GM23338 (cell line): ENCODE measurements around the gene NCDN. TPM values are rescaled to one million over a fixed set of nuclear protein-coding genes. Genes with fewer than 3 reads are reported as not detected.

ENCODE experiments used
- ATAC-seq: fragments of 200-7000 bp; cut with Tn5 transposase; 3 replicates; pipeline ENCODE4 v1.9.1; 2020
- DNase-seq: peaks from one replicate; pipeline ENCODE4 v3.0.0-alpha.2; 2015; ENCODE audit warnings: low spot score
- H2AFZ ChIP-seq: fragments of 200-600 bp; sonication (generic); 2 replicates; pipeline ENCODE4 v1.8.0; 2016; ENCODE audit warnings: antibody characterized with exemption, mild to moderate bottlenecking, moderate library complexity
- H3F3A ChIP-seq: fragments of 200-600 bp; sonication (generic); replicated peaks from 2 replicates; pipeline ENCODE4 v1.8.0; 2017; ENCODE audit warnings: antibody characterized with exemption, mixed run types, low read depth
- H3K27ac ChIP-seq: fragments of 200-600 bp; sonication (generic); 2 replicates; pipeline ENCODE4 v1.6.1; 2016; ENCODE audit warnings: low read depth
- H3K27me3 ChIP-seq: fragments of 200-600 bp; sonication (generic); 2 replicates; pipeline ENCODE4 v1.8.0; 2016; ENCODE audit warnings: mild to moderate bottlenecking, mixed run types, moderate library complexity; ENCODE audit not compliant: insufficient read depth
- H3K36me3 ChIP-seq: fragments of 200-600 bp; sonication (generic); 2 replicates; pipeline ENCODE4 v1.8.0; 2016; ENCODE audit warnings: mild to moderate bottlenecking; ENCODE audit not compliant: insufficient read depth
- H3K4me1 ChIP-seq: fragments of 200-600 bp; sonication (generic); 2 replicates; pipeline ENCODE4 v1.8.0; 2016; ENCODE audit warnings: mild to moderate bottlenecking, moderate library complexity; ENCODE audit not compliant: insufficient read depth
- H3K4me2 ChIP-seq: fragments of 200-600 bp; sonication (generic); 2 replicates; pipeline ENCODE4 v1.7.1; 2017; ENCODE audit warnings: mixed run types
- H3K4me3 ChIP-seq: fragments of 200-600 bp; sonication (generic); 2 replicates; pipeline ENCODE4 v1.6.1; 2016; ENCODE audit warnings: mixed run types
- H3K79me2 ChIP-seq: fragments of 200-600 bp; sonication (generic); replicated peaks from 2 replicates; pipeline ENCODE4 v1.8.0; 2017; ENCODE audit warnings: mild to moderate bottlenecking; ENCODE audit not compliant: insufficient read depth
- H3K9me2 ChIP-seq: fragments of 200-600 bp; sonication (generic); 2 replicates; pipeline ENCODE4 v1.8.0; 2017; ENCODE audit not compliant: insufficient read depth
- H4K20me1 ChIP-seq: fragments of 200-600 bp; sonication (generic); replicated peaks from 2 replicates; pipeline ENCODE4 v1.8.0; 2017; ENCODE audit warnings: mild to moderate bottlenecking; ENCODE audit not compliant: insufficient read depth
- H3K27ac Mint-ChIP-seq: 2 replicates; pipeline ENCODE4 v1.8.0; 2020; ENCODE audit warnings: inconsistent platforms, mild to moderate bottlenecking, moderate library complexity, mixed read lengths
- H3K27me3 Mint-ChIP-seq: 3 replicates; pipeline ENCODE4 v1.8.0; 2022; ENCODE audit warnings: low read depth, mild to moderate bottlenecking, moderate library complexity, mixed read lengths, inconsistent platforms; ENCODE audit not compliant: insufficient read depth, poor library complexity
- H3K36me3 Mint-ChIP-seq: 3 replicates; pipeline ENCODE4 v1.8.0; 2021; ENCODE audit warnings: low read depth, mild to moderate bottlenecking, inconsistent platforms, moderate library complexity, mixed read lengths
- H3K4me1 Mint-ChIP-seq: 3 replicates; pipeline ENCODE4 v1.8.0; 2020; ENCODE audit warnings: mild to moderate bottlenecking, inconsistent platforms, mixed read lengths
- H3K4me3 Mint-ChIP-seq: 3 replicates; pipeline ENCODE4 v1.8.0; 2021; ENCODE audit warnings: moderate library complexity, mild to moderate bottlenecking, inconsistent platforms, mixed read lengths
- H3K9me3 Mint-ChIP-seq: 3 replicates; pipeline ENCODE4 v1.8.0; 2020; ENCODE audit warnings: moderate library complexity, mild to moderate bottlenecking, inconsistent platforms, mixed read lengths
- EZH2 ChIP-seq: fragments of 200-600 bp; sonication (generic); IDR thresholded peaks from one replicate; pipeline ENCODE4 v1.8.0; 2017; ENCODE audit warnings: antibody characterized with exemption, mild to moderate bottlenecking, low read depth; ENCODE audit not compliant: unreplicated experiment
- EZH2phosphoT487 ChIP-seq: fragments of 200-600 bp; sonication (generic); IDR thresholded peaks from one replicate; pipeline ENCODE4 v1.8.1; 2018; ENCODE audit warnings: antibody characterized with exemption; ENCODE audit not compliant: unreplicated experiment
- JUNB ChIP-seq: IDR thresholded peaks from one replicate; pipeline ENCODE4 v1.6.1; 2016; ENCODE audit warnings: antibody characterized with exemption; ENCODE audit not compliant: unreplicated experiment
- NANOG ChIP-seq: IDR thresholded peaks from 2 replicates; pipeline ENCODE4 v1.6.1; 2016; ENCODE audit warnings: antibody characterized with exemption, borderline replicate concordance
- POLR2AphosphoS5 ChIP-seq: IDR thresholded peaks from 2 replicates; pipeline ENCODE4 v1.6.1; 2016; ENCODE audit warnings: antibody characterized with exemption, low read depth
- STAT1 ChIP-seq: IDR thresholded peaks from one replicate; pipeline ENCODE4 v1.6.1; 2016; ENCODE audit warnings: antibody characterized with exemption; ENCODE audit not compliant: unreplicated experiment
- ZNF114 ChIP-seq: fragments of 250-450 bp; sonication (Bioruptor Pico); IDR thresholded peaks from 2 replicates; pipeline ENCODE4 v1.5.0; 2020; ENCODE audit warnings: mild to moderate bottlenecking, moderate library complexity
- ZNF331 ChIP-seq: fragments of 250-450 bp; sonication (Bioruptor Pico); IDR thresholded peaks from 2 replicates; pipeline ENCODE4 v1.5.0; 2020; ENCODE audit warnings: low read depth, mild to moderate bottlenecking, moderate library complexity
- polyA plus RNA-seq: library from polyadenylated mRNA; unstranded; fragments of >200 nt; fragmentation: Nextera tagmentation; extraction: Ambion mirVana; gene quantifications from 2 replicates; pipeline ENCODE4 v1.2.1, GENCODE V29; 2016
- total RNA-seq: library from RNA; depleted of rRNA; stranded (reverse); fragments of >200 nt; shearing (Covaris generic); gene quantifications from 2 replicates; pipeline ENCODE4 v1.2.3, GENCODE V29; 2014
- TF ChIP-seq, protein P1 (sequence below): IDR thresholded peaks from one replicate; pipeline ENCODE4 v1.6.1; 2018; ENCODE audit warnings: antibody characterized with exemption; ENCODE audit not compliant: unreplicated experiment
- TF ChIP-seq, protein P2 (sequence below), 2 experiments: fragments of 200-600 bp in 1 of 2; sonication (generic) in 1 of 2; conservative IDR thresholded peaks; 2 replicates each; pipeline versions ENCODE4 v1.5.1 to v1.6.1; 2016 to 2017; ENCODE audit warnings: antibody characterized with exemption in 2 of 2, low read depth in 2 of 2, mild to moderate bottlenecking in 2 of 2, moderate library complexity in 1 of 2

NCDN gene
- total and polyA plus RNA-seq, 2 experiments from 2014 or later: 13.2 to 44.2 TPM

DNA sequence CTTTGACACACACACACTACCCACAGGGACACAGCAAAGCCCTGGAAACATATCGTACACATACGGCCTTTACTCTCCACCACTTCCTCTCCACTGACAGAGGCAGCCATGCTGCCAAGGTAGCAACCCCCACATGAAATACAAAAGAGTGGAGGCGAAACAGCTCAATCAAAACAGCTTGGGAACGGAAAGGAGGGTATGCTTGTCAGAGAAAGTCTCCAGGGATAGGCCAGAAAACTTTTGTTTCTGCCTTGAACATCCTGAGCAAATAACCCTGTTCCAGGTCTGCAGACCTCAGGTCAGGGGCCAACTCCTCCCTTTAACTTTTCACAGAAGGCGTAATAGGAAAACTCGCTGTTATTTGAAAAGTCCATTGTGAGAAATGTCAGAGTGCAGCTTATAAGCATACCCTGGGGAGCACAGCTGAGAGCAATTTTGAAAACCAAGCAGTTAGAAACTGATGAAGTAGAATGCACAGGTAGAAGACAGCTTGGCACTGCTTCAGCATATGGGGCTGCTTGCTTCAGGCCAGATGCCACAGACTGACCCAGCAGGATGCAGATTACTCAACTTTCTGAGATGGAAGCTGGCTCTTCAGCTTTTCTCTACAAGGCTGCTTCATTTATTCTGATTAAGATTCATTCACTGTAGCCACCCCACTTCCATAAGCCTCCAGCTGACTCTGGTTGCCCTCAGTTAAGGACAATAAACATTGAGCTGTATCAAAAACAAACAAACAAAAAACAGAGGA, 18.4 kb upstream of the NCDN start:
- peak overlapping the region; percentile 61 for H3K27ac Mint-ChIP-seq
- TF ChIP-seq EZH2 (no peak), POLR2AphosphoS5 (no peak), JUNB (no peak), NANOG (no peak), ZNF114 (no peak), ZNF331 (CRISPR knock-in tag) (no peak), STAT1 (no peak), EZH2phosphoT487 (no peak)
- TF ChIP-seq, protein P1, sequence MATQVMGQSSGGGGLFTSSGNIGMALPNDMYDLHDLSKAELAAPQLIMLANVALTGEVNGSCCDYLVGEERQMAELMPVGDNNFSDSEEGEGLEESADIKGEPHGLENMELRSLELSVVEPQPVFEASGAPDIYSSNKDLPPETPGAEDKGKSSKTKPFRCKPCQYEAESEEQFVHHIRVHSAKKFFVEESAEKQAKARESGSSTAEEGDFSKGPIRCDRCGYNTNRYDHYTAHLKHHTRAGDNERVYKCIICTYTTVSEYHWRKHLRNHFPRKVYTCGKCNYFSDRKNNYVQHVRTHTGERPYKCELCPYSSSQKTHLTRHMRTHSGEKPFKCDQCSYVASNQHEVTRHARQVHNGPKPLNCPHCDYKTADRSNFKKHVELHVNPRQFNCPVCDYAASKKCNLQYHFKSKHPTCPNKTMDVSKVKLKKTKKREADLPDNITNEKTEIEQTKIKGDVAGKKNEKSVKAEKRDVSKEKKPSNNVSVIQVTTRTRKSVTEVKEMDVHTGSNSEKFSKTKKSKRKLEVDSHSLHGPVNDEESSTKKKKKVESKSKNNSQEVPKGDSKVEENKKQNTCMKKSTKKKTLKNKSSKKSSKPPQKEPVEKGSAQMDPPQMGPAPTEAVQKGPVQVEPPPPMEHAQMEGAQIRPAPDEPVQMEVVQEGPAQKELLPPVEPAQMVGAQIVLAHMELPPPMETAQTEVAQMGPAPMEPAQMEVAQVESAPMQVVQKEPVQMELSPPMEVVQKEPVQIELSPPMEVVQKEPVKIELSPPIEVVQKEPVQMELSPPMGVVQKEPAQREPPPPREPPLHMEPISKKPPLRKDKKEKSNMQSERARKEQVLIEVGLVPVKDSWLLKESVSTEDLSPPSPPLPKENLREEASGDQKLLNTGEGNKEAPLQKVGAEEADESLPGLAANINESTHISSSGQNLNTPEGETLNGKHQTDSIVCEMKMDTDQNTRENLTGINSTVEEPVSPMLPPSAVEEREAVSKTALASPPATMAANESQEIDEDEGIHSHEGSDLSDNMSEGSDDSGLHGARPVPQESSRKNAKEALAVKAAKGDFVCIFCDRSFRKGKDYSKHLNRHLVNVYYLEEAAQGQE: no peak
- TF ChIP-seq, protein P2, sequence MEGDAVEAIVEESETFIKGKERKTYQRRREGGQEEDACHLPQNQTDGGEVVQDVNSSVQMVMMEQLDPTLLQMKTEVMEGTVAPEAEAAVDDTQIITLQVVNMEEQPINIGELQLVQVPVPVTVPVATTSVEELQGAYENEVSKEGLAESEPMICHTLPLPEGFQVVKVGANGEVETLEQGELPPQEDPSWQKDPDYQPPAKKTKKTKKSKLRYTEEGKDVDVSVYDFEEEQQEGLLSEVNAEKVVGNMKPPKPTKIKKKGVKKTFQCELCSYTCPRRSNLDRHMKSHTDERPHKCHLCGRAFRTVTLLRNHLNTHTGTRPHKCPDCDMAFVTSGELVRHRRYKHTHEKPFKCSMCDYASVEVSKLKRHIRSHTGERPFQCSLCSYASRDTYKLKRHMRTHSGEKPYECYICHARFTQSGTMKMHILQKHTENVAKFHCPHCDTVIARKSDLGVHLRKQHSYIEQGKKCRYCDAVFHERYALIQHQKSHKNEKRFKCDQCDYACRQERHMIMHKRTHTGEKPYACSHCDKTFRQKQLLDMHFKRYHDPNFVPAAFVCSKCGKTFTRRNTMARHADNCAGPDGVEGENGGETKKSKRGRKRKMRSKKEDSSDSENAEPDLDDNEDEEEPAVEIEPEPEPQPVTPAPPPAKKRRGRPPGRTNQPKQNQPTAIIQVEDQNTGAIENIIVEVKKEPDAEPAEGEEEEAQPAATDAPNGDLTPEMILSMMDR (conservative IDR thresholded peaks at IDR 0.05; ENCODE audit: low read depth in 2 of 2): no peak
- peaks cover 15% of the 10 kb centered on the region for H3K36me3 Mint-ChIP-seq
- DNase-seq: no peak
- peaks cover 53% of the 10 kb centered on the region for H3K4me1 Mint-ChIP-seq
- H3K27me3 Mint-ChIP-seq: peaks cover 2% of the 10 kb centered on the region
- Histone ChIP-seq H3K4me2 (peak overlapping the region; percentile 29; the same call in 1 of the 2 replicates), H3K27me3 (no peaks in the 10 kb centered on the region), H3K4me3 (no peak overlapping the region), H3K79me2 (peaks cover 92% of the 10 kb centered on the region), H3K4me1 (peaks cover 53% of the 10 kb centered on the region), H3K27ac (peak overlapping the region; percentile 50), H3F3A (no peaks in the 10 kb centered on the region), H2AFZ (no peak overlapping the region), H3K9me2 (no peaks in the 10 kb centered on the region), H4K20me1 (peaks cover under 1% of the 10 kb centered on the region; the same call in 1 of the 2 replicates), H3K36me3 (no peaks in the 10 kb centered on the region; the same call in 1 of the 2 replicates)
- no peaks in the 10 kb centered on the region for H3K9me3 Mint-ChIP-seq
- H3K4me3 Mint-ChIP-seq: no peak overlapping the region
- ATAC-seq: peak; percentile 36
